ENCODE data around the gene NUP37. TPM values are rescaled to one million over a fixed set of nuclear protein-coding genes. Genes with fewer than 3 reads are reported as not detected.
A peak's percentile ranks its signal among the peaks of the same experiment; 100 is the strongest.
"Not testable (repeated sequence)": the region's sequence is repeated elsewhere in the genome, so short reads cannot be mapped to it uniquely, and the experiment has no call there.

Gene NUP37
- total RNA-seq, 1 experiment from 2014 or later: 32.3 TPM

DNA sequence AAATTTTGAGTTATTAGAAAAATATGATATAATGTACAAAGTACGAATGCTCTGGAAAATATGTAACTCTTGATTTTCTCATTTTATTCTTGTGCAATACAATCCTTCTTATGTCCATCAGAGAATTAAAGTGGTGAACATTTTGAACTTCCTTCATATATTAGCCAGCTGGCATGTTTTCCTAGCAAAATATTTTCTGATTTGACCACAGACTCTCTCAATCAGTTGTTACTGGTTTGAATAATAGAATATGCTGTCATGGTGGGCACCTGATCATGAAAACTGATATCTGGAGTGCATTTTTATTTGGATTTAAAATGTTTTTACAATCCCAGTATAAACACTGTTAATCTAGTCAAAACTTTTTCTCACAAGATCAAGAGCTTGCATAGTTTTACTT is 24.3 kb upstream of the NUP37 start:
- intact Hi-C loops (cut with micrococcal nuclease): no loop called here
- DNase-seq (ENCODE audit: unreplicated experiment): no peak
- no peak overlapping the region for H3K4me3 Mint-ChIP-seq (ENCODE audit: unreplicated experiment)
- H3K27ac Mint-ChIP-seq (ENCODE audit: low read depth, unreplicated experiment): no peak overlapping the region
- peaks cover 6% of the 10 kb centered on the region for H3K36me3 Mint-ChIP-seq (ENCODE audit: insufficient read depth, unreplicated experiment)
- ChIA-PET CTCF (interaction anchor here (0.6 kb wide), 1 partner anchor 145 kb away, joined by 3 read pairs; no protein-coding TSS in a partner anchor), POLR2A (no interaction called here)
- peaks cover 16% of the 10 kb centered on the region for H3K9me3 Mint-ChIP-seq (ENCODE audit: unreplicated experiment)
- TF ChIP-seq CTCF (IDR thresholded peaks at IDR 0.05; ENCODE audit: unreplicated experiment): no peak
- no peaks in the 10 kb centered on the region for H3K27me3 Mint-ChIP-seq (ENCODE audit: insufficient read depth, unreplicated experiment)
- no TSS peak for BruUV-seq (replicated peaks)
- no peaks in the 10 kb centered on the region for H3K4me1 Mint-ChIP-seq (ENCODE audit: insufficient read depth, unreplicated experiment)

- CTCF ChIA-PET: interaction anchor here (0.7 to 1.1 kb wide), 4 partner anchors 22 to 1751 kb away, joined by 3 to 4 read pairs (median 3); partner anchors contain the start of genes NUP37 and PARPBP
- H3K36me3 Mint-ChIP-seq (ENCODE audit: insufficient read depth, unreplicated experiment); intact Hi-C loops (cut with micrococcal nuclease); BruUV-seq (replicated peaks); H3K27ac Mint-ChIP-seq (ENCODE audit: low read depth, unreplicated experiment); H3K4me1 Mint-ChIP-seq (ENCODE audit: insufficient read depth, unreplicated experiment); DNase-seq (ENCODE audit: unreplicated experiment); H3K27me3 Mint-ChIP-seq (ENCODE audit: insufficient read depth, unreplicated experiment); POLR2A ChIA-PET; H3K4me3 Mint-ChIP-seq (ENCODE audit: unreplicated experiment): not testable (repeated sequence)
- peaks cover 16% of the 10 kb centered on the region for H3K9me3 Mint-ChIP-seq (ENCODE audit: unreplicated experiment)
These were observed 23.0 kb upstream of the NUP37 start for GRCh38 chr12:102142866-102143373.

DNA sequence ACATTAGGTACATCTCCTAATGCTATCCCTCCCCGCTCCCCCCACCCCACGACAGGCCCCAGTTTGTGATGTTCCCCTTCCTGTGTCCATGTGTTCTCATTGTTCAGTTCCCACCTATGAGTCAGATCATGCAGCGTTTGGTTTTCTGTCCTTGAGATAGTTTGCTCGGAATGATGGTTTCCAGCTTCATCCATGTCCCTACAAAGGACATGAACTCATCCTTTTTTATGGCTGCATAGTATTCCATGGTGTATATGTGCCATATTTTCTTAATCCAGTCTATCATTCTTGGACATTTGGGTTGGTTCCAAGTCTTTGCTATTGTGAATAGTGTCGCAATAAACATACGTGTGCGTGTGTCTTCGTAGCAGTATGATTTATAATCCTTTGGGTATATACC is 17.7 kb upstream of the NUP37 start:
- peaks cover 14% of the 10 kb centered on the region for H3K4me1 Mint-ChIP-seq (ENCODE audit: insufficient read depth, unreplicated experiment)
- H3K4me3 Mint-ChIP-seq (ENCODE audit: unreplicated experiment); DNase-seq (ENCODE audit: unreplicated experiment); POLR2A ChIA-PET; H3K27ac Mint-ChIP-seq (ENCODE audit: low read depth, unreplicated experiment); intact Hi-C loops (cut with micrococcal nuclease); BruUV-seq (replicated peaks); H3K36me3 Mint-ChIP-seq (ENCODE audit: insufficient read depth, unreplicated experiment); CTCF ChIA-PET; H3K27me3 Mint-ChIP-seq (ENCODE audit: insufficient read depth, unreplicated experiment): not testable (repeated sequence)
- H3K9me3 Mint-ChIP-seq (ENCODE audit: unreplicated experiment): peaks cover 16% of the 10 kb centered on the region

DNA sequence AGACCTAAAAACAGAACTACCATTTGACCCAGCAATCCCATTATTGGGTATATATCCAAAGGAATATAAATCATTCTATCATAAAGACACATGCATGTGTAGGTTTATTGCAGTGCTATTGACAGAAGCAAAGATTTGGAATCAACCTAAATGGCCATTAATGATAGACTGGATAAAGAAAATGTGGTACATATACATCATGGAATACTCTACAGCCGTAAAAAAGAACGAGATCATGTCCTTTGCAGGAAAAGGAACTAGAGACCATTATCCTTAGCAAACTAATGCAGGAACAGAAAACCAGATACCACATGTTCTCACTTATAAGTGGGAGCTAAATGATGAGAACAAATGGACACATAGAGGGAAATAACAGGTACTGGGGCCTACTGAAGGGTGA is 11.5 kb upstream of the NUP37 start:
- DNase-seq (ENCODE audit: unreplicated experiment); H3K27me3 Mint-ChIP-seq (ENCODE audit: insufficient read depth, unreplicated experiment); BruUV-seq (replicated peaks); H3K9me3 Mint-ChIP-seq (ENCODE audit: unreplicated experiment); H3K4me3 Mint-ChIP-seq (ENCODE audit: unreplicated experiment); POLR2A ChIA-PET; intact Hi-C loops (cut with micrococcal nuclease); CTCF ChIA-PET; H3K27ac Mint-ChIP-seq (ENCODE audit: low read depth, unreplicated experiment): not testable (repeated sequence)
- H3K4me1 Mint-ChIP-seq (ENCODE audit: insufficient read depth, unreplicated experiment): peaks cover 14% of the 10 kb centered on the region
- peaks cover 13% of the 10 kb centered on the region for H3K36me3 Mint-ChIP-seq (ENCODE audit: insufficient read depth, unreplicated experiment)

GRCh38 chr12:102130720-102131119 is 10.8 kb upstream of the NUP37 start:
- peaks cover 14% of the 10 kb centered on the region for H3K4me1 Mint-ChIP-seq (ENCODE audit: insufficient read depth, unreplicated experiment)
- H3K27me3 Mint-ChIP-seq (ENCODE audit: insufficient read depth, unreplicated experiment); H3K9me3 Mint-ChIP-seq (ENCODE audit: unreplicated experiment); DNase-seq (ENCODE audit: unreplicated experiment); BruUV-seq (replicated peaks); intact Hi-C loops (cut with micrococcal nuclease); H3K4me3 Mint-ChIP-seq (ENCODE audit: unreplicated experiment); H3K27ac Mint-ChIP-seq (ENCODE audit: low read depth, unreplicated experiment): not testable (repeated sequence)
- ChIA-PET POLR2A (interaction anchor here (1.6 kb wide), 1 partner anchor 9 kb away, joined by 4 read pairs; no protein-coding TSS in a partner anchor), CTCF (interaction anchor here (0.6 to 0.7 kb wide), 3 partner anchors 60 to 686 kb away, joined by 3 to 4 read pairs (median 3); no protein-coding TSS in a partner anchor)
- peaks cover 13% of the 10 kb centered on the region for H3K36me3 Mint-ChIP-seq (ENCODE audit: insufficient read depth, unreplicated experiment)

DNA sequence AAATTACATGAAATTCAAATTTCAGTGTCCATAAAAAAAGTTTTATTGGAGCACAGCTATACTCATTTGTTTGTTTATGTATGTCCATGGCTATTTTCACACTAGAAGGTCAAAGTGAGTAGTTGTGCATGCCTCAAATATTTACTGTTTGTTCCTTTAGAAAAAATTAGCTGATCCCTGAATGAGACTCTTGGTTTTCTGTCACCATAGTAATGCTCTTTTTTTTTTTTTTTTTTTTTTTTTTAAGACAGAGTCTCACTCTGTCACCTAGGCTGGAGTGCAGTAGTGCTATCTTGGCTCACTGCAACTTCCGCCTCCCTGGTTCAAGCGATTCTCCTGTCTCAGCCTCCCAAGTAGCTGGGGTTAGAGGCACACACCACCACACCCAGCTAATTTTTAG is 1.4 kb upstream of the NUP37 start:
- Mint-ChIP-seq H3K27ac (ENCODE audit: low read depth, unreplicated experiment) (peak overlapping the region; percentile 97), H3K36me3 (ENCODE audit: insufficient read depth, unreplicated experiment) (peaks cover 18% of the 10 kb centered on the region), H3K4me3 (ENCODE audit: unreplicated experiment) (peak overlapping the region; percentile 91), H3K4me1 (ENCODE audit: insufficient read depth, unreplicated experiment) (peaks cover 11% of the 10 kb centered on the region)
- H3K9me3 Mint-ChIP-seq (ENCODE audit: unreplicated experiment); BruUV-seq (replicated peaks); intact Hi-C loops (cut with micrococcal nuclease); DNase-seq (ENCODE audit: unreplicated experiment); H3K27me3 Mint-ChIP-seq (ENCODE audit: insufficient read depth, unreplicated experiment): not testable (repeated sequence)
- ChIA-PET CTCF (interaction anchor here (0.7 to 1.4 kb wide), 6 partner anchors 22 to 363 kb away, joined by 3 to 6 read pairs (median 4); no protein-coding TSS in a partner anchor), POLR2A (interaction anchor here (1.2 to 1.9 kb wide), 2 partner anchors 9 to 60 kb away, joined by 4 to 9 read pairs; partner anchors contain the start of gene WASHC3)
